ENCODE results near the gene RGS19. TPM values are rescaled to one million over a fixed set of nuclear protein-coding genes. Genes with fewer than 3 reads are reported as not detected.
A peak's percentile ranks its signal among the peaks of the same experiment; 100 is the strongest.

Gene RGS19
- total RNA-seq, 3 donors from 2014 or later, result 14.7 to 22.2 (median 16.4) TPM

- peak within 1 kb of the TSS; percentile 37 to 64 (median 41) for H3K4me3 ChIP-seq
- DNase-seq (ENCODE audit: low spot score in 2 of 2), result no peak
- TF ChIP-seq POLR2A (IDR thresholded peaks at IDR 0.05), result no peak
- no peak for TF ChIP-seq POLR2AphosphoS5 (IDR thresholded peaks at IDR 0.05)
- TF ChIP-seq CTCF (IDR thresholded peaks at IDR 0.05), result no peak
- peaks cover 0 to 4% of the 10 kb centered on the region in 2 donors for H3K4me1 ChIP-seq
- H3K27me3 ChIP-seq, result peaks cover 3 to 69% of the 10 kb centered on the region in 2 donors
- no peaks in the 10 kb centered on the region for H3K9me3 ChIP-seq
- no peaks in the 10 kb centered on the region for H3K36me3 ChIP-seq
- H3K27ac ChIP-seq, result peak within 1 kb of the TSS in 1 of 2 donors; percentile 80
- intact Hi-C loops (cut with DNase I; ENCODE audit: low total_unique reads), result no loop called here
Measured at GRCh38 chr20:64049060-64049877, 30.0 kb downstream of the RGS19 start, which contains the start of gene SOX18. Gene SOX18, minus strand, starts transcription at chr20:64049639. Its CDS starts 123 bp downstream, at chr20:64049516.

DNA sequence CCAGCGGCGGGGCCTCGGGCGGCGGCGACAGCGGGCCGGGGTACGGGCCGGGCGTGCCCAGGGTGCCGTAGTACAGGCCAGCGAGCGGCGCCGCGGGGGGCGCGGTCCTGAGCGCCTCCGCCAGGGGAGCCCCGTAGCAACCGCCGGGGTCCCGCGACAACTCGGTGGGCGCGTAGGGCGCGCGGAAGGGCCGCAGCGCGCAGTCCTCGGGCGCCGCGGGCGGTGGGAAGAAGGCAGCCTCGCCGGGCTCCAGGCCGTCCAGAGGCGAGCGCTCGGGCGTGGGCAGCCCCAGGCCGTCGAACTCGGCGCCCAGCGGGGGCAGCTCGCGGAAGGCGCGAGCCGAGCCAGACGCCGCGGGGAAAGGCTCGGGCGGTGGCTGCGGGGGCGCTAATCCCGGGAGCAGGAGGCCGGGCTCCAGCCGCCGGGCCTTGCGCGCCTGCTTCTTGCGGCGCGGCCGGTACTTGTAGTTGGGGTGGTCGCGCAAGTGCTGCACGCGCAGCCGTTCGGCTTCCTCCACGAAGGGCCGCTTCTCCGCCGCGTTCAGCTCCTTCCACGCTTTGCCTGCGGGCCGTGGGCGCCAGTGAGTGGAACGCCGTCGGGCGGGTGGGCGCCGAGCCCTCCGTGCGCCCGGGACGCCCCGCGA lies 30.8 kb downstream of the RGS19 start:
- Histone ChIP-seq H3K4me1 (peaks cover 0 to 4% of the 10 kb centered on the region in 2 donors), H3K9me3 (no peaks in the 10 kb centered on the region), H3K27ac (no peak overlapping the region), H3K4me3 (peak overlapping the region; percentile 37 to 64 (median 41)), H3K27me3 (peaks cover 3 to 66% of the 10 kb centered on the region in 2 donors), H3K36me3 (no peaks in the 10 kb centered on the region)
- no peak for DNase-seq (ENCODE audit: low spot score in 2 of 2)
- TF ChIP-seq POLR2AphosphoS5 (IDR thresholded peaks at IDR 0.05), result no peak
- no peak for TF ChIP-seq POLR2A (IDR thresholded peaks at IDR 0.05)
- TF ChIP-seq CTCF (IDR thresholded peaks at IDR 0.05), result no peak
- intact Hi-C loops (cut with DNase I; ENCODE audit: low total_unique reads), result no loop called here

GRCh38 chr20:64047968-64048401 lies 31.3 kb downstream of the RGS19 start:
- DNase-seq (ENCODE audit: low spot score in 2 of 2), result no peak
- intact Hi-C loops (cut with DNase I; ENCODE audit: low total_unique reads), result no loop called here
- peak overlapping the region; percentile 37 to 64 (median 41) for H3K4me3 ChIP-seq
- TF ChIP-seq CTCF (IDR thresholded peaks at IDR 0.05) (no peak), POLR2AphosphoS5 (IDR thresholded peaks at IDR 0.05) (no peak), POLR2A (IDR thresholded peaks at IDR 0.05) (no peak)
- H3K27me3 ChIP-seq, result peaks cover 3 to 66% of the 10 kb centered on the region in 2 donors
- H3K27ac ChIP-seq, result no peak overlapping the region
- H3K36me3 ChIP-seq, result no peaks in the 10 kb centered on the region
- H3K9me3 ChIP-seq, result no peaks in the 10 kb centered on the region
- peaks cover 0 to 4% of the 10 kb centered on the region in 2 donors for H3K4me1 ChIP-seq

DNA sequence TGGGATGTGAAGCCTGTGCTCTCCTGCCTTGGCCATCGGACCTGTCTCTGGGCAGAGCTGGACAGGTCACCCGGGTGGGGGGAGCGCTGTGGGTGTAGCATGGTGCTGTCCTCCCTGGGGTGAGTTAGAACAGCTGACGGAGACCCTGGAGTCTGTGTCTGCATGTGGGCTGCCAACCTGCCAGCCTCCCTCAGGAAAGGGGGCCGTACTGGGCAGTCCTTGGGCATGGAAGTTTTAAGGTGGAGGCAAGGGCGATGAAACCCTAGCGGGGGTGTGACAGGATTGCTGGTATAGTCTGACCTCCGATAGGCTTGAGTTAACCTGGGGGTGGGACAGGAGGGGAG lies 32.3 kb downstream of the RGS19 start:
- Histone ChIP-seq H3K9me3 (no peaks in the 10 kb centered on the region), H3K27ac (no peak overlapping the region), H3K27me3 (peaks cover 3 to 61% of the 10 kb centered on the region in 2 donors), H3K36me3 (no peaks in the 10 kb centered on the region), H3K4me3 (peak overlapping the region; percentile 37 to 64 (median 41)), H3K4me1 (peaks cover 0 to 7% of the 10 kb centered on the region in 2 donors)
- intact Hi-C loops (cut with DNase I; ENCODE audit: low total_unique reads), result no loop called here
- TF ChIP-seq CTCF (IDR thresholded peaks at IDR 0.05) (no peak), POLR2A (IDR thresholded peaks at IDR 0.05) (no peak)
- DNase-seq (ENCODE audit: low spot score in 2 of 2), result no peak
